ENCODE results near the gene FAM120B. TPM values are rescaled to one million over a fixed set of nuclear protein-coding genes. Genes with fewer than 3 reads are reported as not detected.
"Not testable (repeated sequence)": the region's sequence is repeated elsewhere in the genome, so short reads cannot be mapped to it uniquely, and the experiment has no call there.

Gene FAM120B
- total RNA-seq, 3 donors from 2014 or later, result 28.8 to 35.0 (median 33.8) TPM

GRCh38 chr6:170260686-170261085 lies 45.9 kb upstream of the FAM120B start:
- no peak overlapping the region for H3K4me3 ChIP-seq
- intact Hi-C loops (cut with DNase I; ENCODE audit: low total_unique reads), result no loop called here
- no peak for DNase-seq (ENCODE audit: low spot score in 2 of 2)
- H3K9me3 ChIP-seq, result no peaks in the 10 kb centered on the region
- no peaks in the 10 kb centered on the region for H3K4me1 ChIP-seq
- no peak overlapping the region for H3K27ac ChIP-seq
- TF ChIP-seq POLR2AphosphoS5 (IDR thresholded peaks at IDR 0.05), result no peak
- no peak for TF ChIP-seq POLR2A (IDR thresholded peaks at IDR 0.05)
- TF ChIP-seq, protein P1, sequence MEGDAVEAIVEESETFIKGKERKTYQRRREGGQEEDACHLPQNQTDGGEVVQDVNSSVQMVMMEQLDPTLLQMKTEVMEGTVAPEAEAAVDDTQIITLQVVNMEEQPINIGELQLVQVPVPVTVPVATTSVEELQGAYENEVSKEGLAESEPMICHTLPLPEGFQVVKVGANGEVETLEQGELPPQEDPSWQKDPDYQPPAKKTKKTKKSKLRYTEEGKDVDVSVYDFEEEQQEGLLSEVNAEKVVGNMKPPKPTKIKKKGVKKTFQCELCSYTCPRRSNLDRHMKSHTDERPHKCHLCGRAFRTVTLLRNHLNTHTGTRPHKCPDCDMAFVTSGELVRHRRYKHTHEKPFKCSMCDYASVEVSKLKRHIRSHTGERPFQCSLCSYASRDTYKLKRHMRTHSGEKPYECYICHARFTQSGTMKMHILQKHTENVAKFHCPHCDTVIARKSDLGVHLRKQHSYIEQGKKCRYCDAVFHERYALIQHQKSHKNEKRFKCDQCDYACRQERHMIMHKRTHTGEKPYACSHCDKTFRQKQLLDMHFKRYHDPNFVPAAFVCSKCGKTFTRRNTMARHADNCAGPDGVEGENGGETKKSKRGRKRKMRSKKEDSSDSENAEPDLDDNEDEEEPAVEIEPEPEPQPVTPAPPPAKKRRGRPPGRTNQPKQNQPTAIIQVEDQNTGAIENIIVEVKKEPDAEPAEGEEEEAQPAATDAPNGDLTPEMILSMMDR (IDR thresholded peaks at IDR 0.05), result no peak
- H3K27me3 ChIP-seq, result peaks cover 0 to 3% of the 10 kb centered on the region in 2 donors
- H3K36me3 ChIP-seq, result no peaks in the 10 kb centered on the region

DNA sequence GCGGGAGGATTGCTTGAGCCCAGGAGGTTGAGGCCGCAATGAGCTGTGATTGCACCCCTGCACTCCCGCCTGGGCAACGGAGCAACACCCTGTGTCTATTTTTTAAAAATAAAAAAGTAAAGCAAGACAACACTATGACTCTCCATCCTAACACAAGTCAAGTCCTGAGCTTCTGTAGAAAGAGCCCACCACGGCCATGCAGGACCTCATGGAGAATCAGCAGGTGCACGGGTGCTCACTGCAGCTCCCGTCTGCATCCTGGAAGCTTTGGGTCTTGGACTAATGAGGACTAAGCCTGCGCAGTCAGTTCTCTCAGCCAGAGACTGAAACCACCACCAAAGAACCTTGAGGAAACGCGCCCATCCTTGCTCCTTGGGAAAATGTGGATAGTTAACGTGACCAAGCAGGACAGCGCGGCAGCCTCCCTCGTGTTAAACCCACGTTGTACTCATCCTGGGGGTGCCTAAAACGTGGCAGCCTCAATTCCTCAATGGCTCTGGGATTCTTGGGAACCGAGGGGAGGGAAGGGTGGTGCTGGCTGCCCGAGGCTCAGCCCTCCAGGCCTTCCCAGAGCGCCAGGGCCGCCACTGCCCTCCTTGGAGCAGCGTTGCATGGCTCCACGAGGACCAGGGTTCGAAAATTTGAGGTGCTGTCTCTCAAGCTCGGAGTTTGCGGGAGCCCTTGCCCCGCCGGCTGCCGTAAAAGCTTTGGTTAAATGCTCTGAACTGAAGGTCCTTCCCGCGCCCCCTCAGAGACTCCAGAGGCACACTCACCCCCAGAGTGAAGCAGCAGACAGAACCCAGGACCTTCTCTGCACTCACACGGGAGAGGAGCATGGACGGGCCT lies 44.7 kb upstream of the FAM120B start:
- intact Hi-C loops (cut with DNase I; ENCODE audit: low total_unique reads), result no loop called here
- no peak for DNase-seq (ENCODE audit: low spot score in 2 of 2)

DNA sequence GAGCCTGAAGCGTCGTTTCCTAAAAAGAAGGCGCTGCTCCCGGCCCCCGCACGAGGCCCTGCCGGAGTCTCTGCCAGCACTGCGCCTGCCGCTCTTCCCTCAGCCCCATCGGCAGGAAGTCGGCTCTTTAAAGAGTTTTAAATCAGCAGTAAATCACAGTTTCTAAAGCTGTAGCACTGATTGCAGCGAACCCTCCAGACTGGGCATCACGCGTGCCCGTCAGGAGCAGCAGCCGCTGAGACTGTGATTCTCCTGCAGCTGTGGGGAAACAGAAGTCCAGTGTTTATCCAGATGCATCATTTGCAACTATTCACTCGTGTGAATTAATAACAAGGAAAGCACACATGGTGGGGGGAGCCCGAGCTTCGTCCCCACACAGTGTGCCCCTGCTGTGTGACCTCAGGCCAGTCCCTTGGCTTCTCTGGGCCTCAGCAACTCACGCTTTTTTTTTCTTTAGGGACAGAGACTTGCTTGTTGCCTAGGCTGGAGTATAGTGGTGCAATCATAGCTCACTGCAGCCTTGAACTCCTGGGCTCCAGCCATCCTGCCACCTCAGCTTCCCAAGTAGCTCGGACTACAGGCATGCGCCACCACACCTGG lies 44.0 kb upstream of the FAM120B start:
- no peak for TF ChIP-seq POLR2AphosphoS5 (IDR thresholded peaks at IDR 0.05)

More for the DNA sequence above, 44.7 kb upstream of the FAM120B start:
- no peaks in the 10 kb centered on the region for H3K9me3 ChIP-seq
- H3K27me3 ChIP-seq, result peaks cover 0 to 3% of the 10 kb centered on the region in 2 donors
- H3K4me1 ChIP-seq, result no peaks in the 10 kb centered on the region
- no peaks in the 10 kb centered on the region for H3K36me3 ChIP-seq
- no peak overlapping the region for H3K27ac ChIP-seq
- TF ChIP-seq, protein P1 (IDR thresholded peaks at IDR 0.05), result no peak
- no peak for TF ChIP-seq POLR2AphosphoS5 (IDR thresholded peaks at IDR 0.05)
- TF ChIP-seq POLR2A (IDR thresholded peaks at IDR 0.05), result no peak
- H3K4me3 ChIP-seq, result no peak overlapping the region

DNA sequence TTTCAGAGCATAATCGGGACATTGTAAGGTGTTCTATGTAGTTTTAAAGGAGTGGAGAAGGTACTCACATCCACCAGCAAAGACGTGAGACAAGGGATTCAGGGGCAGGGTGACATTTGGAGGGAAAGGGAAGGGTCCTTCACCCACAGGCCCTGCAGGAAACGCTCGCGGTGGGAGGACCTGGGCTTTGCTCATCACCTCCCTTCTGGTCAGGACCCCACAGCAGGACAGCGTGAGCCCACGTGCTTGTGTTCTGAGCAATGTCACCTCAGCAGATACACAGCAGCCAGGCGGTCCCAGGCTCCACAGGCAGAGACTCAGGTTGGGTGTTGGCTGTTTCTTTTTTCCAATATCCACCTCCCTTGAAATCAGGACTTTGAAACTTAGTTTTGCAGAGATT lies 43.1 kb upstream of the FAM120B start:
- Histone ChIP-seq H3K9me3 (no peaks in the 10 kb centered on the region), H3K4me3 (no peak overlapping the region), H3K36me3 (no peaks in the 10 kb centered on the region), H3K27me3 (peaks cover 0 to 3% of the 10 kb centered on the region in 2 donors), H3K4me1 (no peaks in the 10 kb centered on the region), H3K27ac (no peak overlapping the region)
- no peak for DNase-seq (ENCODE audit: low spot score in 2 of 2)
- TF ChIP-seq, protein P1 (IDR thresholded peaks at IDR 0.05), result no peak
- TF ChIP-seq POLR2A (IDR thresholded peaks at IDR 0.05) (no peak), POLR2AphosphoS5 (IDR thresholded peaks at IDR 0.05) (no peak)
- intact Hi-C loops (cut with DNase I; ENCODE audit: low total_unique reads), result no loop called here

More for the DNA sequence above, 44.0 kb upstream of the FAM120B start:
- Histone ChIP-seq H3K9me3 (no peaks in the 10 kb centered on the region), H3K27me3 (peaks cover 0 to 3% of the 10 kb centered on the region in 2 donors), H3K4me1 (no peaks in the 10 kb centered on the region), H3K27ac (no peak overlapping the region), H3K36me3 (no peaks in the 10 kb centered on the region), H3K4me3 (no peak overlapping the region)
- intact Hi-C loops (cut with DNase I; ENCODE audit: low total_unique reads), result no loop called here
- no peak for DNase-seq (ENCODE audit: low spot score in 2 of 2)

- TF ChIP-seq, protein P1 (IDR thresholded peaks at IDR 0.05), result no peak
- TF ChIP-seq POLR2AphosphoS5 (IDR thresholded peaks at IDR 0.05), result no peak
- TF ChIP-seq POLR2A (IDR thresholded peaks at IDR 0.05), result no peak
- intact Hi-C loops (cut with DNase I; ENCODE audit: low total_unique reads), result no loop called here
- Histone ChIP-seq H3K36me3 (no peaks in the 10 kb centered on the region), H3K27me3 (peaks cover 0 to 3% of the 10 kb centered on the region in 2 donors), H3K9me3 (no peaks in the 10 kb centered on the region), H3K27ac (no peak overlapping the region), H3K4me3 (no peak overlapping the region), H3K4me1 (no peaks in the 10 kb centered on the region)
- no peak for DNase-seq (ENCODE audit: low spot score in 2 of 2)
These were observed 42.5 kb upstream of the FAM120B start for GRCh38 chr6:170264086-170264485.

- H3K9me3 ChIP-seq; H3K36me3 ChIP-seq; intact Hi-C loops (cut with DNase I; ENCODE audit: low total_unique reads); H3K27ac ChIP-seq; H3K27me3 ChIP-seq; H3K4me1 ChIP-seq; DNase-seq (ENCODE audit: low spot score in 2 of 2); H3K4me3 ChIP-seq: not testable (repeated sequence)
These were observed 41.9 kb upstream of the FAM120B start for GRCh38 chr6:170264644-170265043.

Measured in breast epithelium (tissue), 4 donors.